H1 (cell line): Measurements from ENCODE around the gene LMTK2. TPM values are rescaled to one million over a fixed set of nuclear protein-coding genes. Genes with fewer than 3 reads are reported as not detected.

Experiments used
- CTCF ChIA-PET: fragments of 300-600 bp; sonication (Branson Sonifier 250); formaldehyde crosslinking; loops from one replicate; lab custom pipeline; 2021; ENCODE audit not compliant: partially characterized antibody; lab: Charles Lee
- POLR2A ChIA-PET: fragments of 300-600 bp; sonication (Branson Sonifier 250); formaldehyde crosslinking; loops from one replicate; lab custom pipeline; 2021; ENCODE audit warnings: inconsistent platforms; ENCODE audit not compliant: partially characterized antibody; lab: Charles Lee
- DNase-seq, 2 experiments: peaks; one replicate each; pipeline versions ENCODE4 v3.0.0 to v3.0.0-alpha.2; 2010 to 2022; ENCODE audit warnings: low spot score in 2 of 2, low read depth in 1 of 2, mixed read lengths in 1 of 2
- FAIRE-seq: peaks from 2 replicates; lab custom pipeline; 2011; peaks lifted over from hg19 to GRCh38; lab: Jason Lieb, UNC
- H2AFZ ChIP-seq: 2 replicates; pipeline ENCODE4 v1.8.1; 2012; ENCODE audit warnings: low read length, inconsistent platforms
- H2AK5ac ChIP-seq: 2 replicates; pipeline ENCODE4 v1.6.1; 2013; ENCODE audit warnings: low read depth, low read length
- H2BK120ac ChIP-seq: replicated peaks from 2 replicates; pipeline ENCODE3; 2013; ENCODE audit warnings: low read depth, low read length, inconsistent platforms
- H2BK12ac ChIP-seq: 2 replicates; pipeline ENCODE4 v1.6.1; 2013; ENCODE audit warnings: low read depth, low read length
- H2BK15ac ChIP-seq: 2 replicates; pipeline ENCODE4 v1.6.1; 2013; ENCODE audit warnings: low read length
- H2BK20ac ChIP-seq: 2 replicates; pipeline ENCODE4 v1.6.1; 2013; ENCODE audit warnings: low read length
- H2BK5ac ChIP-seq: 2 replicates; pipeline ENCODE4 v1.6.1; 2013; ENCODE audit warnings: low read depth, low read length
- H3K14ac ChIP-seq: 2 replicates; pipeline ENCODE4 v1.6.1; 2013; ENCODE audit warnings: inconsistent platforms; ENCODE audit not compliant: insufficient read length
- H3K18ac ChIP-seq: 2 replicates; pipeline ENCODE4 v1.6.1; 2013; ENCODE audit warnings: low read length; ENCODE audit errors: extremely low read depth
- H3K23ac ChIP-seq: 2 replicates; pipeline ENCODE4 v1.6.1; 2013; ENCODE audit warnings: inconsistent platforms; ENCODE audit not compliant: insufficient read length
- H3K23me2 ChIP-seq: 2 replicates; pipeline ENCODE4 v1.6.1; 2013; ENCODE audit warnings: low read depth, low read length
- H3K27ac ChIP-seq: 2 replicates; pipeline ENCODE4 v1.6.1; 2011; ENCODE audit warnings: low read depth, low read length, inconsistent platforms
- H3K27me3 ChIP-seq, 4 experiments: replicated peaks in 1 of 4; 1 replicate in 1 of 4; 2 replicates in 3 of 4; pipeline versions ENCODE4 v1.6.1 to v1.8.1; 2011 to 2013; ENCODE audit warnings: low read length in 3 of 4, mild to moderate bottlenecking in 3 of 4, inconsistent platforms in 2 of 4, mixed read lengths in 2 of 4, moderate library complexity in 1 of 4; ENCODE audit not compliant: control insufficient read depth in 3 of 4, insufficient read depth in 3 of 4; ENCODE audit errors: extremely low read depth in 1 of 4
- H3K36me3 ChIP-seq, 4 experiments: 2 replicates each; pipeline versions ENCODE4 v1.6.1 to v1.8.1; 2011 to 2013; ENCODE audit warnings: mild to moderate bottlenecking in 4 of 4, low read length in 3 of 4, moderate library complexity in 2 of 4, control low read depth in 1 of 4, inconsistent platforms in 1 of 4; ENCODE audit not compliant: insufficient read depth in 4 of 4, control insufficient read depth in 2 of 4
- H3K4ac ChIP-seq: replicated peaks from 2 replicates; pipeline ENCODE3; 2013; ENCODE audit warnings: low read length, low read depth, mixed read lengths, inconsistent platforms; ENCODE audit not compliant: insufficient read length
- H3K4me1 ChIP-seq, 4 experiments: replicated peaks in 1 of 4; 1 replicate in 1 of 4; 2 replicates in 3 of 4; pipeline versions ENCODE4 v1.6.1 to v1.8.1; 2011 to 2013; ENCODE audit warnings: low read length in 3 of 4, inconsistent platforms in 2 of 4, mixed read lengths in 1 of 4; ENCODE audit not compliant: insufficient read depth in 4 of 4, control insufficient read depth in 3 of 4
- H3K4me2 ChIP-seq, 2 experiments: 2 replicates each; pipeline versions ENCODE4 v1.6.1 to v1.8.1; 2011 to 2013; ENCODE audit warnings: low read depth in 2 of 2, low read length in 2 of 2, control low read depth in 1 of 2, inconsistent platforms in 1 of 2, mild to moderate bottlenecking in 1 of 2; ENCODE audit not compliant: insufficient read depth in 1 of 2
- H3K4me3 ChIP-seq, 4 experiments: fragments of 200-600, 300-600 bp in 1 of 4; sonication (generic), shearing (Covaris generic), sonication (Bioruptor Twin) in 1 of 4; 2 replicates each; pipeline versions ENCODE4 v1.5.1 to v1.8.1; 2011 to 2016; ENCODE audit warnings: low read length in 4 of 4, low read depth in 3 of 4, control low read depth in 2 of 4, inconsistent platforms in 2 of 4, mild to moderate bottlenecking in 2 of 4, mixed read lengths in 1 of 4, moderate library complexity in 1 of 4; ENCODE audit not compliant: insufficient read depth in 2 of 4; ENCODE audit errors: extremely low read depth in 1 of 4
- H3K56ac ChIP-seq: replicated peaks from 2 replicates; pipeline ENCODE3; 2013; ENCODE audit warnings: low read depth, mild to moderate bottlenecking, mixed read lengths, low read length, inconsistent platforms; ENCODE audit not compliant: insufficient read length
- H3K79me1 ChIP-seq: 2 replicates; pipeline ENCODE4 v1.6.1; 2013; ENCODE audit warnings: low read depth, low read length, control low read depth
- H3K79me2 ChIP-seq, 2 experiments: 2 replicates each; pipeline versions ENCODE4 v1.6.1 to v1.8.1; 2012 to 2013; ENCODE audit warnings: low read length in 2 of 2, mild to moderate bottlenecking in 2 of 2, inconsistent platforms in 1 of 2; ENCODE audit not compliant: insufficient read depth in 2 of 2, control insufficient read depth in 1 of 2
- H3K9ac ChIP-seq, 4 experiments: replicated peaks in 1 of 4; 1 replicate in 1 of 4; 2 replicates in 3 of 4; pipeline versions ENCODE4 v1.6.1 to v1.8.1; 2011 to 2013; ENCODE audit warnings: low read depth in 3 of 4, low read length in 3 of 4, control low read depth in 2 of 4, mild to moderate bottlenecking in 2 of 4, moderate library complexity in 2 of 4, inconsistent platforms in 1 of 4; ENCODE audit errors: extremely low read depth in 1 of 4
- H3K9me3 ChIP-seq, 2 experiments: 2 replicates each; pipeline versions ENCODE4 v1.6.1 to v1.8.1; 2012 to 2013; ENCODE audit warnings: mild to moderate bottlenecking in 2 of 2, moderate library complexity in 2 of 2, control low read depth in 1 of 2, inconsistent platforms in 1 of 2, low read depth in 1 of 2, low read length in 1 of 2, mixed read lengths in 1 of 2; ENCODE audit not compliant: insufficient read depth in 2 of 2
- H4K20me1 ChIP-seq, 2 experiments: replicated peaks in 1 of 2; 2 replicates each; pipeline versions ENCODE3 to v1.8.1; 2011 to 2013; ENCODE audit warnings: inconsistent platforms in 2 of 2, low read length in 2 of 2, mild to moderate bottlenecking in 1 of 2; ENCODE audit not compliant: insufficient read depth in 2 of 2, control insufficient read depth in 1 of 2
- H4K5ac ChIP-seq: 2 replicates; pipeline ENCODE4 v1.6.1; 2013; ENCODE audit warnings: low read length, low read depth, mixed read lengths, inconsistent platforms; ENCODE audit not compliant: insufficient read length
- H4K8ac ChIP-seq: 2 replicates; pipeline ENCODE4 v1.8.0; 2013; ENCODE audit warnings: mild to moderate bottlenecking, moderate library complexity, low read length, inconsistent platforms; ENCODE audit not compliant: insufficient read depth; ENCODE audit errors: extremely low read depth
- H4K91ac ChIP-seq: replicated peaks from 2 replicates; pipeline ENCODE3; 2013; ENCODE audit warnings: low read length, mixed read lengths, inconsistent platforms; ENCODE audit not compliant: insufficient read length
- CREB1 ChIP-seq: IDR thresholded peaks from 2 replicates; pipeline ENCODE4 v1.6.1; 2012; ENCODE audit warnings: inconsistent platforms
- FOSL1 ChIP-seq: IDR thresholded peaks from 2 replicates; pipeline ENCODE4 v1.6.1; 2011; ENCODE audit warnings: mild to moderate bottlenecking, low read depth, low read length, moderate library complexity; ENCODE audit not compliant: insufficient read depth
- WGBS, 2 experiments: shearing (Covaris generic) in 1 of 2; methylation state at CpG; one replicate each; pipeline versions ENCODE4 v1.1.6 to v1.1.7; 2013 to 2015; ENCODE audit warnings: low lambda C conversion rate in 2 of 2, mixed read lengths in 2 of 2, inconsistent platforms in 1 of 2, low coverage in 1 of 2, missing lambda C conversion rate in 1 of 2; ENCODE audit not compliant: insufficient replicate concordance in 2 of 2, insufficient coverage in 1 of 2, insufficient read length in 1 of 2; ENCODE audit errors: extremely low coverage in 1 of 2, missing lambda C conversion rate in 1 of 2; 5-methylcytosine and 5-hydroxymethylcytosine counted together
- polyA plus RNA-seq, 7 experiments: library from polyadenylated mRNA; depleted of rRNA in 3 of 7; stranded (reverse) in 5 of 7; unstranded in 2 of 7; fragments of >200 nt in 5 of 7; fragments of 200-250 nt in 2 of 7; gene quantifications; 1 replicate in 5 of 7; 2 replicates in 1 of 7; 4 replicates in 1 of 7; pipeline versions ENCODE4 v1.2.1 to v1.2.3, GENCODE V29; 2011 to 2013; ENCODE audit warnings: missing spikeins in 2 of 7, mixed read lengths in 2 of 7
- total RNA-seq: library from RNA; stranded (reverse); fragmentation: NEBNext Ultra II Directional; extraction: Animal tissue kit (Norgen Biotek cat#: 25700); gene quantifications from 2 replicates; pipeline ENCODE4 v1.2.1, GENCODE V29; 2021
- TF ChIP-seq, protein P1 (sequence below): IDR thresholded peaks from 2 replicates; pipeline ENCODE4 v1.6.1; 2011; ENCODE audit warnings: low read length, improper control_type of control experiment
- TF ChIP-seq, protein P2 (sequence below): IDR thresholded peaks from 2 replicates; pipeline ENCODE4 v1.6.1; 2012; ENCODE audit warnings: inconsistent platforms

LMTK2 gene
- total and polyA plus RNA-seq, 2 of the 8 experiments (the other 6 are each of a cell fraction or from before 2014, with no cell fraction given) = 9.7 to 30.7 TPM

- H3K23me2 ChIP-seq = no peaks in the 10 kb centered on the region
- H2BK20ac ChIP-seq = no peak overlapping the region
- WGBS, 2 experiments = 92% methylated on average over 27 of the region's 28 CpGs; no CpG with 5 or more reads in 1 of the 2 experiments
- H4K5ac ChIP-seq = no peak overlapping the region
- H3K27ac ChIP-seq = no peak overlapping the region
- ChIA-PET POLR2A (no interaction called here), CTCF (no interaction called here)
- H2AFZ ChIP-seq = no peak overlapping the region
- no peaks in the 10 kb centered on the region for H3K27me3 ChIP-seq
- H3K4ac ChIP-seq = no peak overlapping the region
- no peak overlapping the region for H2BK120ac ChIP-seq
- H4K91ac ChIP-seq = no peak overlapping the region
- H3K9me3 ChIP-seq = no peaks in the 10 kb centered on the region
- H3K23ac ChIP-seq = no peak overlapping the region
- H2AK5ac ChIP-seq = no peak overlapping the region
- no peak overlapping the region for H3K14ac ChIP-seq
- H3K36me3 ChIP-seq = peaks cover 6 to 41% (median 27%) of the 10 kb centered on the region in 4 experiments; a peak in 7 of 8 replicates
- H3K79me1 ChIP-seq = peaks cover 2% of the 10 kb centered on the region; the same call in 1 of the 2 replicates
- FAIRE-seq (no peak), DNase-seq (no peak)
- no peak overlapping the region for H3K9ac ChIP-seq
- no peak overlapping the region for H4K8ac ChIP-seq
- no peak overlapping the region for H2BK12ac ChIP-seq
- no peak overlapping the region for H3K18ac ChIP-seq
- H3K4me3 ChIP-seq = no peak overlapping the region
- H2BK15ac ChIP-seq = no peak overlapping the region
- H3K56ac ChIP-seq = no peak overlapping the region
- H4K20me1 ChIP-seq = peaks cover 2 to 14% of the 10 kb centered on the region in 2 experiments
- TF ChIP-seq, protein P1, sequence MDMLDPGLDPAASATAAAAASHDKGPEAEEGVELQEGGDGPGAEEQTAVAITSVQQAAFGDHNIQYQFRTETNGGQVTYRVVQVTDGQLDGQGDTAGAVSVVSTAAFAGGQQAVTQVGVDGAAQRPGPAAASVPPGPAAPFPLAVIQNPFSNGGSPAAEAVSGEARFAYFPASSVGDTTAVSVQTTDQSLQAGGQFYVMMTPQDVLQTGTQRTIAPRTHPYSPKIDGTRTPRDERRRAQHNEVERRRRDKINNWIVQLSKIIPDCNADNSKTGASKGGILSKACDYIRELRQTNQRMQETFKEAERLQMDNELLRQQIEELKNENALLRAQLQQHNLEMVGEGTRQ = no peak
- TF ChIP-seq CREB1 = no peak
- TF ChIP-seq FOSL1 = no peak
- TF ChIP-seq, protein P2, sequence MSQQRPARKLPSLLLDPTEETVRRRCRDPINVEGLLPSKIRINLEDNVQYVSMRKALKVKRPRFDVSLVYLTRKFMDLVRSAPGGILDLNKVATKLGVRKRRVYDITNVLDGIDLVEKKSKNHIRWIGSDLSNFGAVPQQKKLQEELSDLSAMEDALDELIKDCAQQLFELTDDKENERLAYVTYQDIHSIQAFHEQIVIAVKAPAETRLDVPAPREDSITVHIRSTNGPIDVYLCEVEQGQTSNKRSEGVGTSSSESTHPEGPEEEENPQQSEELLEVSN = no peak
- H3K4me2 ChIP-seq = no peak overlapping the region
- H3K4me1 ChIP-seq = no peaks in the 10 kb centered on the region
- H3K79me2 ChIP-seq = peaks cover 0 to 4% of the 10 kb centered on the region in 2 experiments; a peak in 2 of 4 replicates
- no peak overlapping the region for H2BK5ac ChIP-seq
Observed at GRCh38 chr7:98194186-98194585, 87.5 kb downstream of the LMTK2 start.
